Ecto neural progenitor cell (in vitro differentiated cells): ENCODE results near the gene UBE3D.
A peak's percentile ranks its signal among the peaks of the same experiment; 100 is the strongest.
"Not testable (repeated sequence)": the region's sequence is repeated elsewhere in the genome, so short reads cannot be mapped to it uniquely, and the experiment has no call there.

Source experiments
- DNase-seq: peaks from one replicate; pipeline ENCODE4 v3.0.0-alpha.2; 2018; ENCODE audit warnings: low spot score

Gene UBE3D

GRCh38 chr6:82978362-82978945, 87.2 kb downstream of the UBE3D start:
- DNase-seq: no peak

- no peak for DNase-seq
Measured at GRCh38 chr6:82976179-82976578, 89.5 kb downstream of the UBE3D start.

DNA sequence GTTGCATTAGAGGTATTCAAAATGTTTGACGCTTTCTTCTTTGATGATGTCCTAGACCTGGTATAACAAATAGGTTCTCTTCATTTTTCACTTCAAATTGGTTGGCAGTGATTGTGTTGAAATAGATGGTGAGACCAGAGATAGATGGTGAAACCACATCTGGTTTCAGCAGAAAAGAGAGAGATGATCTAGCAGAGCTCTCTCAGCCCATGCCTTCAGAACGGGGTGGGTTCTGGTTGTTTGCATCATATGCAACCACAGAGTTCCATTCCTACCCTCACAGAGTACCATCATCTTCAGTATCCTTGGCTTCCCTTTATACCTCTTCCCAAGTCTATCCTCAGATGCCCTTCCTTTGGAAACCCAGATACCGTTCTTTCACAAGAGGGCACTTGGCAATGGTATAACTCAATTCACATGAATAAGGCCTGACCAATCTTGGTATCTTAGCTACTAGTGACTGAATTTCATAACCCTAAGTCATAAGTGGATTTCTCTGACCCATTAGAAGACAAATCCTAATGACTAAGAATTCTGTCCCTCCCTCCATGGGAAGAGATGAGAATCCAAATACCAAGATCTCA, 93.7 kb downstream of the UBE3D start:
- DNase-seq: no peak

- DNase-seq: no peak
Measured at GRCh38 chr6:82970839-82971238, 94.8 kb downstream of the UBE3D start.

GRCh38 chr6:82968708-82969107, 96.9 kb downstream of the UBE3D start:
- DNase-seq: no peak

- DNase-seq: no peak
Measured at GRCh38 chr6:82963191-82963925, 102.3 kb downstream of the UBE3D start.

- DNase-seq: peak; percentile 46
Measured at GRCh38 chr6:82959385-82959941, 106.2 kb downstream of the UBE3D start.

DNA sequence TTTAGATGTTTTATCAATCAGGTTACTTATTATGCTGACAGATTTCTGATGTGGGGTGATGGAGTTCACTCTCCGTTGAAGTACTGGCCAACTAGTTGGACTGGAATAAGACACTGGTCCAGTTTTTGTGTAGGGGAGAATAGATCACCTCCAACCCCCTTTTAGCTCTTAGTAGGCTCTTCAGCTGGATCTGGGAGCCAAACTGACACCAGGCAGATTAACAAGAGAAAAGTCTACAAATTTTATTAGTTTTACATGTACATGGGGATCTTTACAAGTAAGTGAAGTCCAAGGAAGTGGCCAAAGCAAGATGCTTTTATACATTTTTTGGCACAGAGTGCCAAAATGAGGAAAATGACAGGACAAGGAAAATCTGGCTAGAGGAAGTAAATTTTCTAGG, 107.1 kb downstream of the UBE3D start:
- DNase-seq: no peak

DNA sequence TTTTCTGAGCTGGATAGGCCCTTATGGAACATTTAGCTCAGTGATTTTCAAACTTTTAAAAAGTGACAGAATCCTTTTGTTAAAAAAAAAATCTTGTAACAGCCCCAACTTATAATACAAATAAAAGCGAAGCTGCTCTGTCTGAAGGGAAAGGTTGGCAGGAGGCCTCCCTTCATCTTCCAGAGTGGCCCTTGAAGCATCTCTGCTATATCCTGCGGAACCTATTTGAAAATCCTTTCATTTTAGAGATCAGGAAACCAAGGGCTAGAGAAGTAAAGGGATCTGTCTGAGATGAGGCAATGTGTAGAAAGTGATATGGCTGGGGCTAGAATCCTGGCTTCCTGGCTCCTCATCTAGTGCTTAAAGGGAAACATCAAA, 107.8 kb downstream of the UBE3D start:
- no peak for DNase-seq

DNA sequence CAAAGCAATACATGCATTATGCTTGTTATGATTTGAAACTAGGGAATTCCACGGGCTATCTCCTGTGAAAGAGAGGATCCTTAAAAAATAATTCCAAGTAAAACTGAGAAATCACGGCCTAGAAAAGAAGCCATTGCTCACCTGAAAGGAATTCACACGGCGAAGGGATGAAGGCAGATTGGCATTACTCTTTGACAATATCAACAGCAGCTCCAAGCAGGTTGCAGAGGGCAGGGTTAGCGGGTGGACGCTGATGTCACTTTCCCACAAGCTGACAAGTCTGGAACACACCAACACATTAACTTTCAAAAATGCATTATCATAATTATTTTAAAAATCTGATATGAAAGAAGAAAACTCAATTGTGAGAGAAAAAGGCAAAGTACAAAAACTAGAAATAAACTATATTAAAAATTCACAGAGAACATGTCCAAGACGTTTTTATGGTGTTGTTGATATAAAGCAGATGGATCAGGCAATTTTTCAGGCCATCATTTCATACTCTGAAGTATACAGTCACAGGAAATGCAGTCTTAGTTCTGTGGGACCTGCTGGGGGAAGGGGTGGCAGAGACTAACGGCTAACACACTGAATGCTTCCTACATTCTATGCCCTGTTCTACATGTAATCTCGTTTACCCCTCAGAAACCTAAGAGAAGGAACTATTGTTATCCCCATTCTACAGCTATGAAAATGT, 108.3 kb downstream of the UBE3D start:
- DNase-seq: no peak

DNA sequence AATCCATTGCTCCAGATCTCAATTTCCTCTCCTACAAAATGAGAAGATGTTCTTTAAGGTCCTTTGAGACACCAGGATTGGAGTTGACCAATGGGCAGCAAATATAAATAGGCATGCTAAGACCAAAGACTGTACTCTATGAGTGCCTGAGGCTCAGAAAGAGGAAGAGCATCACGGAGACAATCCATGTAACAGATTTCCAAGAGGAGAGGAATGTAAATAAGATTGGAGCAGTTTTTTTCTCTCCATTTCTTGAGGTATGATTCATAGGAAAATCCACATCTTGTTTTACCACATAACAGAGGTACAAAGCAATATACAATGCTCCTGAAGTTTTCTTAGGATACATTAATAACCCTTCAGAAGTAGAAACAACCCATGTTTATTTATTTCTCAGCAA, 109.8 kb downstream of the UBE3D start:
- DNase-seq: no peak

DNA sequence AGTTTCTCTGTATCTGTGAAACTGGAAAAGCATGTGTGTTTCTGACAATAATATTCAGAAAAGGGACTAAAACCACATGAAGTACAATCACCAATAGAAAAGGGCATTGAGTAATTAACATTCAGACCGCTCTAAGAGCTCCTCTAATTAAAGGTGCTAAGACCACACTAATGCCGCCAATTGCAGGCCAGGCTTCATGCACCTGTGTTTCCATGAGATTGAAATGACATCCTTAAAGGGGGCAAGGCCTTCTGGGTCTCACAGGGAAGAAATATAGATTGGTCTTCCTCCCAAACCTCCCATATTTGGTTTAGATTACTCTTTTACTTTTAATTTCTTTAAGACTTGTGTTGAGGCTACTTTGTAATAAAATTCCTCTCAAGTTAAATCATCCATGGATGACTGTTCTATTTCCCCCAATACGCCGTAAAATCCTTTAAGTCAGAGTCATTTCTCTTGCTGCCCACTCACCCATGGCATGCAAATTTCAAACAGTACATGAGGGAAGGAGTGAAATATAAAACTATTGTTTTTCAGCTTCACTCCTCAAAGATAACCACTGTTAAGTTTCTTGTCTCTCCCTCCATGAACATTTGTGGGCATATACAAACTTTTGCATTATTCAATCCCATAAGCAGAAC, 110.6 kb downstream of the UBE3D start:
- no peak for DNase-seq

- DNase-seq: no peak
Measured at GRCh38 chr6:82954356-82954755, 111.3 kb downstream of the UBE3D start.

DNA sequence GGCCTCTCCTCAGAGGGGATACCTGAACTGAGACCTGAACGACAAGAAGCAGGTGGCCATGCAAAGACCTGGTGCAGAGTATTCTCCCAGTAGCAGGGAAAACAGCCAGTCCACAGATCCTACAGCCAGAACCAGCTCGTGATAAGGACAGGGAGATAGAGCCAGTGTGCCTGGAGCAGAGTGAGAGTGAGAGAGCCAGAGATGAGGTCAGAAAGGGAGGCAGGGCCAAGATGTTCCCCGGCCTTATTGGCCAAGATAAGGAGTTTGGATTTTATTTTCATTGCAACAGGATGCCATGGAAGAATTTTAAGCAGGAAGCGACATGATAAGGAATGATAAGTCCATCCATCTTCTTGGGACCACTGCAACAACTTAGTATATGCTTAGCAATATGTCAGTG, 111.8 kb downstream of the UBE3D start:
- DNase-seq: no peak

DNA sequence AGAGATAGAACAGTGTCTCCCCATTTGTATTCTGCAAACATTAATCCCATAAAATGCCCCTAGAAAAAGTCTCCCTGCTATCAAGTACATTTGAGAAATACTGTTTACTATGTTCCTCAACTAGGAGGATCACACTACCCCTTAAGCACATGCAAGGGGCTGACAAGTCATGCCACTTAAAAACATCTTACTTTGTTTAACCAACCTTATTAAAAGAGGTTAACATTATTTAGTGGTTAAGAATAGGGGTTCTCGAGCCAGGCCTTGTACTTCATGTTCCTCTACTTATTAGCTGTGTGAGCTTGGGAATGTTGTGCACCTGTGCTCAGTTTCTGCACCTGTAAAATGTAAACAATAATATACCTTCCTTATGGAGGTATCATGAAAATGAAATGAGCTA, 113.7 kb downstream of the UBE3D start:
- no peak for DNase-seq

DNA sequence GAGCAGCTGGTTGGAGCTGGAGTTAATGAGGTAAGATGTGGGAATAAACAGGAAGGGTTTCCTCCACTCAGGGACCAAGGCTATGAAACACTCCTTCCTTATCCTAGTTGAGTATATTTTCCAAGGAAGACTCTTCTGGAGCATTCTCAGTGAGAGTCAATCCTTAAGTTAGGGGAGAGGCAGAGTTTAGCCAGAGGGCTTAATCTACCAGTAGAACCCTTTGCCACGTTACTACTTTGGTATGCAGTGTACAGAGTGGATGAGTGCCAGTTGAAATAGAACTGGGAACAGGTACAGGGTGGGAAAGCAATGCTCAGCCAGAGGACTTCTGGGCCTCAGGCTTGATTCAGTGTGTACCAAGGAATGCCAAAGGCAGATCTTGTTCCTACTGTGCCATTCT, 114.3 kb downstream of the UBE3D start:
- no peak for DNase-seq

- not testable (repeated sequence) for DNase-seq
Measured at GRCh38 chr6:82930915-82931314, 134.7 kb downstream of the UBE3D start.

- DNase-seq: no peak
Measured at GRCh38 chr6:82924799-82925535, 140.7 kb downstream of the UBE3D start.

DNA sequence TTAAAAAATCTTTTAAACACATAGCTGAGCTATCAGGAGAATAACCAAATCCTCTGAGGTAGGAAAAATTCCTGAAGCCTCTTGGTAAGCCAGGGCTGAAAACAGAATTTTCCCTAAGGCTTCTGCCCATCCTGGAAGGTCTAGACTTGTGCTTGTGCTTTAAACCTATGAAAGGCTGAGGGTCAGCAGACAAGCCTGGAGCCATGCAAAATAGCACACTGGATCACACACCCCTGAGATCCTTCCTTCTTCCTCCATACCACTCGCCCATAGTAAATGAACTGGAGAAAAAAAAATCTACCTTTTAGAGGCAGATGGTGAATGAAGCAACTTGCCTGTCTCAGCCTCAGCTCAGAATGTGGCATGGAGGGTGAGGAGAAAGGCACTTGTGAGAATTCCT, 144.4 kb downstream of the UBE3D start:
- DNase-seq: no peak

- no peak for DNase-seq
Measured at GRCh38 chr6:82917346-82918064, 148.1 kb downstream of the UBE3D start.

DNA sequence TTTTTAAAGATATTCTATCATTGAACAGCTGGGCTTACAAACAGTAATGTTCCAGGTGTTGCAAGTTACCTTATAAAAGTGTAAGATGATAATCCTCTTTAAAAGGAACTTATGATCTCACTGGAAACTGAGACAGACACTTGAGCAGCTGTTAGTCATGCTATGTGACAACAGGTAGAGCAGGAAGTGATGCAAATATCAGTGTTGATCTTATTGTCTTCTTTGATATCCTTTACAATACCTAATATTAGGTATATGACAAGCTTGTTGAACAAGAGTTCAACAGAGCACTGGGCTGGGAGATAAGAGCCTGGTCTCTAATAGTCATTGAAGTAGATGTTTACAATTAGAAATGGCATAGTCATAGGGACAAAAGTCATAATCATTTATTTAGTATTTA, 150.0 kb downstream of the UBE3D start:
- no peak for DNase-seq
